HepG2 (cell line): ENCODE results near the gene RPL26. TPM values are rescaled to one million over a fixed set of nuclear protein-coding genes. Genes with fewer than 3 reads are reported as not detected.
A peak's percentile ranks its signal among the peaks of the same experiment; 100 is the strongest.

Experiments used
- CENPT ChIP-seq: sonication (generic); formaldehyde crosslinking; IDR thresholded peaks from 2 replicates; pipeline ENCODE4 v1.8.0; 2022; ENCODE audit warnings: low read depth, mild to moderate bottlenecking, moderate library complexity, missing genetic modification reagents
- MLX ChIP-seq: IDR thresholded peaks from 2 replicates; pipeline ENCODE4 v1.6.1; 2016
- NR0B2 ChIP-seq: sonication (generic); formaldehyde crosslinking; IDR thresholded peaks from 2 replicates; pipeline ENCODE4 v1.4.0; 2020; ENCODE audit warnings: mild to moderate bottlenecking, missing genetic modification reagents
- PLSCR1 ChIP-seq: sonication (generic); formaldehyde crosslinking; IDR thresholded peaks from 2 replicates; pipeline ENCODE4 v1.5.0; 2020; ENCODE audit warnings: missing genetic modification reagents, mild to moderate bottlenecking, borderline replicate concordance
- RELA ChIP-seq: sonication (generic); formaldehyde crosslinking; IDR thresholded peaks from 2 replicates; pipeline ENCODE4 v1.4.0; 2020; ENCODE audit warnings: missing genetic modification reagents
- SAP130 ChIP-seq: IDR thresholded peaks from 2 replicates; pipeline ENCODE4 v1.6.1; 2016; ENCODE audit warnings: low read depth
- SIX1 ChIP-seq: sonication (generic); formaldehyde crosslinking; IDR thresholded peaks from 2 replicates; pipeline ENCODE4 v1.4.0; 2020; ENCODE audit warnings: missing genetic modification reagents, borderline replicate concordance
- TOE1 ChIP-seq: sonication (generic); formaldehyde crosslinking; IDR thresholded peaks from 2 replicates; pipeline ENCODE4 v1.4.0; 2020; ENCODE audit warnings: mild to moderate bottlenecking, missing genetic modification reagents
- ZBTB21 ChIP-seq: sonication (generic); formaldehyde crosslinking; IDR thresholded peaks from 2 replicates; pipeline ENCODE4 v1.4.0; 2020; ENCODE audit warnings: missing genetic modification reagents
- ZHX1 ChIP-seq: sonication (generic); formaldehyde crosslinking; IDR thresholded peaks from 2 replicates; pipeline ENCODE4 v1.8.1; 2022; ENCODE audit warnings: low read depth, mild to moderate bottlenecking, missing genetic modification reagents
- ZHX2 ChIP-seq, 2 experiments: sonication (generic) in 1 of 2; formaldehyde crosslinking in 1 of 2; IDR thresholded peaks; 2 replicates each; pipeline versions ENCODE4 v1.6.1 to v1.9.0; 2014 to 2022; ENCODE audit warnings: antibody characterized with exemption in 1 of 2, borderline replicate concordance in 1 of 2, inconsistent platforms in 1 of 2, low read depth in 1 of 2, missing genetic modification reagents in 1 of 2
- ZNF205 ChIP-seq: IDR thresholded peaks from 2 replicates; pipeline ENCODE4 v1.6.1; 2018; ENCODE audit warnings: missing biosample characterization, missing genetic modification reagents
- ZNF256 ChIP-seq: sonication (generic); formaldehyde crosslinking; conservative IDR thresholded peaks from 2 replicates; pipeline ENCODE4 v1.4.0; 2020; ENCODE audit warnings: missing genetic modification reagents
- ZNF431 ChIP-seq: sonication (generic); formaldehyde crosslinking; IDR thresholded peaks from 2 replicates; pipeline ENCODE4 v1.9.0; 2022; ENCODE audit warnings: missing genetic modification reagents, low read depth, mild to moderate bottlenecking, borderline replicate concordance
- ZNF556 ChIP-seq: sonication (generic); formaldehyde crosslinking; IDR thresholded peaks from 2 replicates; pipeline ENCODE4 v1.4.0; 2020; ENCODE audit warnings: mild to moderate bottlenecking, missing genetic modification reagents, borderline replicate concordance
- ZNF747 ChIP-seq: sonication (generic); formaldehyde crosslinking; IDR thresholded peaks from 2 replicates; pipeline ENCODE4 v1.8.1; 2023; ENCODE audit warnings: missing genetic modification reagents, mild to moderate bottlenecking, borderline replicate concordance
- ZSCAN29 ChIP-seq: sonication (generic); formaldehyde crosslinking; conservative IDR thresholded peaks from 2 replicates; pipeline ENCODE4 v1.4.0; 2020; ENCODE audit warnings: mild to moderate bottlenecking, missing genetic modification reagents
- polyA plus RNA-seq, 8 experiments: library from polyadenylated mRNA; depleted of rRNA in 3 of 8; stranded (reverse) in 7 of 8; unstranded in 1 of 8; fragments of >200 nt; fragmentation: Illumina TruSeq in 4 of 8; extraction: Trizol in 4 of 8; gene quantifications; 2 replicates each; pipeline versions ENCODE4 v1.2.1 to v1.2.3, GENCODE V29; 2011 to 2016; ENCODE audit warnings: low read depth in 4 of 8, missing spikeins in 1 of 8, mixed read lengths in 1 of 8; ENCODE audit not compliant: insufficient read depth in 1 of 8
- total RNA-seq, 5 experiments: library from RNA; depleted of rRNA; stranded (reverse); fragments of >200 nt; fragmentation: Illumina TruSeq; extraction: Trizol; gene quantifications; 2 replicates each; pipeline ENCODE4 v1.2.3, GENCODE V29; 2016; ENCODE audit warnings: low read depth in 1 of 5

RPL26 gene
- total and polyA plus RNA-seq, 2 of the 13 experiments (the other 11 are each of a cell fraction or from before 2014, with no cell fraction given): 2,817 to 3,529 TPM

- TF ChIP-seq ZSCAN29 (CRISPR knock-in tag) (no peak), SIX1 (CRISPR knock-in tag) (no peak), ZHX1 (CRISPR knock-in tag) (0 out of 2 replicates have a peak, but pooled peaks have one; percentile 68), NR0B2 (peak; percentile 61), ZNF556 (CRISPR knock-in tag) (no peak; the same call in 1 of the 2 replicates), PLSCR1 (CRISPR knock-in tag) (no peak), ZBTB21 (CRISPR knock-in tag) (no peak), SAP130 (CRISPR knock-in tag) (peak; percentile 86), CENPT (peak; percentile 86; the same call in 1 of the 2 replicates), ZNF205 (CRISPR knock-in tag) (0 out of 2 replicates have a peak, but pooled peaks have one; percentile 65), ZNF747 (CRISPR knock-in tag) (peak; percentile 57; the same call in 1 of the 2 replicates), ZNF256 (CRISPR knock-in tag) (no peak), MLX (CRISPR knock-in tag) (no peak), RELA (no peak), TOE1 (CRISPR knock-in tag) (no peak), ZHX2 (IDR thresholded peaks at IDR 0.05; ENCODE audit: low read depth) (no peak; the same call in 1 of the 2 replicates), ZHX2 (CRISPR knock-in tag; IDR thresholded peaks at IDR 0.05; ENCODE audit: borderline replicate concordance) (0 out of 2 replicates have a peak, but pooled peaks have one; percentile 28), ZNF431 (CRISPR knock-in tag) (no peak)
These were observed 6.5 kb downstream of the RPL26 start, which contains the start of gene KRABD2 (continued) for GRCh38 chr17:8376271-8377067.
